Vagina (tissue), 2 donors: ENCODE data around the gene LTF.

Experiments used
- POLR2AphosphoS5 ChIP-seq, 2 donors: sonication (generic); formaldehyde crosslinking; IDR thresholded peaks; one replicate each; pipeline ENCODE4 v1.9.0; 2017; ENCODE audit warnings: antibody characterized with exemption in 2 of 2, mild to moderate bottlenecking in 2 of 2, low read depth in 1 of 2; ENCODE audit not compliant: insufficient read depth in 1 of 2
- TF ChIP-seq, protein P1 (sequence below), 3 experiments: fragments of 450-650 bp in 2 of 3; fragments of 200-600 bp in 1 of 3; sonication (generic) in 1 of 3; IDR thresholded peaks; one replicate each; pipeline ENCODE4 v1.5.1; 2017 to 2019; ENCODE audit warnings: antibody characterized with exemption in 3 of 3, mild to moderate bottlenecking in 2 of 3, moderate library complexity in 2 of 3

GRCh38 chr3:46417841-46418611, 46.7 kb downstream of the LTF start:
- TF ChIP-seq, protein P1, sequence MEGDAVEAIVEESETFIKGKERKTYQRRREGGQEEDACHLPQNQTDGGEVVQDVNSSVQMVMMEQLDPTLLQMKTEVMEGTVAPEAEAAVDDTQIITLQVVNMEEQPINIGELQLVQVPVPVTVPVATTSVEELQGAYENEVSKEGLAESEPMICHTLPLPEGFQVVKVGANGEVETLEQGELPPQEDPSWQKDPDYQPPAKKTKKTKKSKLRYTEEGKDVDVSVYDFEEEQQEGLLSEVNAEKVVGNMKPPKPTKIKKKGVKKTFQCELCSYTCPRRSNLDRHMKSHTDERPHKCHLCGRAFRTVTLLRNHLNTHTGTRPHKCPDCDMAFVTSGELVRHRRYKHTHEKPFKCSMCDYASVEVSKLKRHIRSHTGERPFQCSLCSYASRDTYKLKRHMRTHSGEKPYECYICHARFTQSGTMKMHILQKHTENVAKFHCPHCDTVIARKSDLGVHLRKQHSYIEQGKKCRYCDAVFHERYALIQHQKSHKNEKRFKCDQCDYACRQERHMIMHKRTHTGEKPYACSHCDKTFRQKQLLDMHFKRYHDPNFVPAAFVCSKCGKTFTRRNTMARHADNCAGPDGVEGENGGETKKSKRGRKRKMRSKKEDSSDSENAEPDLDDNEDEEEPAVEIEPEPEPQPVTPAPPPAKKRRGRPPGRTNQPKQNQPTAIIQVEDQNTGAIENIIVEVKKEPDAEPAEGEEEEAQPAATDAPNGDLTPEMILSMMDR (IDR thresholded peaks at IDR 0.05) = no peak
- TF ChIP-seq POLR2AphosphoS5 (IDR thresholded peaks at IDR 0.05; ENCODE audit: insufficient read depth in 1 of 2, low read depth in 1 of 2) = no peak
